GM19025 (cell line): ENCODE measurements around the gene CRNKL1.
A peak's percentile ranks its signal among the peaks of the same experiment; 100 is the strongest.
"Not testable (repeated sequence)": the region's sequence is repeated elsewhere in the genome, so short reads cannot be mapped to it uniquely, and the experiment has no call there.

Source experiments
- ATAC-seq: cut with Tn5 transposase; IDR thresholded peaks from one replicate; pipeline ENCODE4 v1.9.1; 2021; ENCODE audit warnings: mild to moderate bottlenecking, low read depth, moderate library complexity; ENCODE audit not compliant: unreplicated experiment

CRNKL1 gene

DNA sequence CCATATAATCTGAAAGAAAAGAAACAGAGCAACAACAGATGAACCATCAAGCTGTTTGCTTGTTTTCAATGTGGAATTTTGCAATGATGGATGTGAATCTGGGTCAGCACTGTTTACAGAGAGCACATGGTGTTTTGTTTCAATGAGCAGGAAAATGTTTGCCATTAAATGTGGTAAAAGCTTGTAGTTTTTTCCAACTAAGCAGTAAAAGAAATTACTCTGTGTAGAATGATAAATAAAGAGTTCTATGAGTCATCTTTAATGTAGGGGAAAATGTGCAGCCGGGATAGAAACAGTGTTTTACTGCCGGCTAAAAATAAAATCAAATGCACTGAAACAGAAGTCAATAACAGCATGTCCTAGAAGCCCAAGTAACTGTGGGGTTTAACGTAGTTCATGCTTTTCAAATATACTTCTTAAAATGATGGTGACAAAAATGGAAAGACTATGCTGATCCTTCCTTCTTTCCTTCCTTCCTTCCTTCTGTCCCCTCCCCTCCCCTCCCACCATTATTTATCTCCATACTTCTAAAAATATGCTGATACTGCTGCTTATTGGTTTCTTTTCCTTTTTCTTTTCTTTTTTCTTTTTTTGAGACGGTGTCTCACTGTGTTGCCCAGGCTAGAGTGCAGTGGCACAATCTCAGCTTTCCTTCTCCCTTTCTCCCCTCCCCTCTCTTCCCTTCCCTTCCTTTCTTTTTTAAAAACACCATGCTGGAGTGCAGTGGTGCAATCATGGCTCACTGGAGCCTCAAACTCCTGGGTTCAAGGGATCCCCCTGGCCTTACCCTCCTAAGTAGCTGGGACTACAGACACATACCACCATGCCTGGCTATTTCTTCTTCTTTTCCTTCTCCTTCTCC is 41.4 kb downstream of the CRNKL1 start:
- ATAC-seq, result no peak

GRCh38 chr20:20009784-20010253 is 42.4 kb downstream of the CRNKL1 start:
- no peak for ATAC-seq

DNA sequence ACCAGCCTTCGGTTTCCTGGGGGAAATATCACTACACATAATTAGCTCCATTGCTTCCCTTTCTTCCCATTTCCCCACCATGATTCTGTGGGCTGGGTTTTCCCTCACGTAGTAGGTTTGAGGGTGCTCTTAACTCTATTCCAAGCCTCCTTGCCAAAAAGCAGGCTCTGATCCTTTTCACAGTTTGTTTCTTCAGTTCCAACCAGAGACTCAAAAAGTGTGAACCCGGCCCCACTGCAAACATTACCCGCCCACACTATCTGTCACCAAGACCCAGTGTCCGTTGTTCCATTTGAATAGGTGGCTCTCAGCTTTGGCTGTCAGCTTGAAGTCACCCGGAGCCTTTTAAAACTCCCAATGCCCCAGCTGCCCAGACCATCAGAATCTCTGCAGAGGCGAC is 46.9 kb downstream of the CRNKL1 start:
- ATAC-seq, result no peak

- ATAC-seq, result not testable (repeated sequence)
Observed at GRCh38 chr20:20003955-20004322, 48.3 kb downstream of the CRNKL1 start.

DNA sequence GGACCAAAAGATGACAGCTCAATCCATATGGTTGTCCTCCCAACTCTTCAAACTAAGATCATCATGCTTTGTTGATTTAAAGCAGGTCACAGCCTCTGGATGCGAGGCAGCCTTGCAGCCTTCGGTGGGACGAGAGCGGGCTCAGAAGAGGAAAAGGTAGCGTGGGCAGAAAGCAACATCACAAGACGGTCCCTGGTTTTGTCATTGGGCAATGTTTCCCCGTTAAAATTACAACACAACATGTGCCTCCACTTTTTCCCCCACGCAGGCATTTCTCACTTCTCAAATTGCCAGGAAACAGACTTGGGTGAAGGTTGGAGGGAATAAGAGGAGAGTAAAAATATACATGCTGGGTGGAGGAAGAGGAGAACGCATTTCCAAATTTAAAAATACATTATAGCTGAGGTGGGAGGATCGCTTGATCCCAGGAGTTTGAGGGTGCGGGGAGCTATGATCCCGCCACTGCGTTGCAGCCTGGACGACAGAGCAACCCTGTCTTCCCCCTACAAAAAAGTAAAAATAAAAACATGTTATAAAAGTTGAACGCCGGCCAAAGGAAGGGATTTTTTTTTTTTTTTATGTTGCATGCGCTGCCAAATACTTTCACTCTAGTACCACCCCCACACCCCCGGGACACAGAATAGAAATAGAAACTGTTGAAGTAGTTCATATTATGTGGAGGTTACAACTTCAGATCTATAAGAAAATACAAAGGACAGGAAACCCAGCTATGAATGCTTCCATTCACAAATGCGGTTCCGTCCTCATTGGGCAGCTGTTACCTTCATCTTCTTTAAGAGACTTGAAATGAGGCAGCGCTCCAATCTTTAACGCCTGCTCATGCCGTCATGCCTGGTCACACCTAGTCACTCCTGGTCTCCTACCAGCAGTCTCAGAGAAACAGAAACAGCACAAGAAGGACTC is 49.0 kb downstream of the CRNKL1 start:
- ATAC-seq, result peak; percentile 60

- no peak for ATAC-seq
Observed at GRCh38 chr20:20002101-20002998, 49.9 kb downstream of the CRNKL1 start.

DNA sequence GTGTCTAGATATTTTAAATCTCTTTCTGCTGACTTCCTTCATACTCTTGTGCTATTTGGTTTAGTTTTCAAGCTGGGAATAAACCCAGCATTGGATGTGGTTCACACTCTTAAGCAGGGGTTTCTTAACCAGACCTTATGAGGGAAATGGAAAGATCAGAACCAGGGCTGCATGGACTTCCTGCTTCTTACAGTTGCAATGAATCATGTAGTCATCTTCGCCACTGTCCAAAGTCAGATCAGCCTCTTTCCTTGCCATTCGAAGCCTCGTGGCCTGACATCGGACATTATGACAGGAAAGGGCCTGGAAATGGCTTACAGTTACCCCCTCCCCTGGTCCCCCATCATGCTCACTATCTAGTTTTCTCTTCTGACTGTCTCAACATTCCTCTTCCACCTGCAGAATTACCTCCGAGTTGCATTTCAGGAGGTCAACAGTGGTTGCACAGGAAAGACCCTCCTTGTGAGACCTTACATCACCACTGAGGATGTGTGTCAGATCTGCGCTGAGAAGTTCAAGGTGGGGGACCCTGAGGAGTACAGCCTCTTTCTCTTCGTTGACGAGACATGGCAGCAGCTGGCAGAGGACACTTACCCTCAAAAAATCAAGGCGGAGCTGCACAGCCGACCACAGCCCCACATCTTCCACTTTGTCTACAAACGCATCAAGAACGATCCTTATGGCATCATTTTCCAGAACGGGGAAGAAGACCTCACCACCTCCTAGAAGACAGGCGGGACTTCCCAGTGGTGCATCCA is 51.9 kb downstream of the CRNKL1 start:
- no peak for ATAC-seq

GRCh38 chr20:19998990-19999705 is 53.1 kb downstream of the CRNKL1 start:
- ATAC-seq, result no peak

GRCh38 chr20:19996917-19997316 is 55.3 kb downstream of the CRNKL1 start:
- ATAC-seq, result no peak

DNA sequence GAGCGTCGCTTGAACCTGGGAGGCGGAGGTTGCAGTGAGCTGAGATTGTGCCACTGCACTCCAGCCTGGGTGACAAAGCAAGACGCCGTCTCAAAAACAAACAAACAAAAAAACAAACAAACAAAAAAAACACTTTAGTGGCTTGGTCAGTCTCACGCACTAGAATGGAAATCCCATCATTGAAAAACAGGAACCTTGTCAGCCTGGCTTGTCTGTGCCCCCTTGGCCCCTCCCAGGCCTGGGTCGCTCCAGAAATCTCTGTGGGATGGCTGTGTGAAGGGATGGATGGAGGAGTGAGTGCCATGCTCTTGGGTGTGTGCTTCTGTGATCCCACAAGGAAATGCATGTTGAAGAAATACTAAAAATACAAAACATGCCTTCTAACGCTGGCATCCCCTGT is 56.0 kb downstream of the CRNKL1 start:
- ATAC-seq, result no peak

DNA sequence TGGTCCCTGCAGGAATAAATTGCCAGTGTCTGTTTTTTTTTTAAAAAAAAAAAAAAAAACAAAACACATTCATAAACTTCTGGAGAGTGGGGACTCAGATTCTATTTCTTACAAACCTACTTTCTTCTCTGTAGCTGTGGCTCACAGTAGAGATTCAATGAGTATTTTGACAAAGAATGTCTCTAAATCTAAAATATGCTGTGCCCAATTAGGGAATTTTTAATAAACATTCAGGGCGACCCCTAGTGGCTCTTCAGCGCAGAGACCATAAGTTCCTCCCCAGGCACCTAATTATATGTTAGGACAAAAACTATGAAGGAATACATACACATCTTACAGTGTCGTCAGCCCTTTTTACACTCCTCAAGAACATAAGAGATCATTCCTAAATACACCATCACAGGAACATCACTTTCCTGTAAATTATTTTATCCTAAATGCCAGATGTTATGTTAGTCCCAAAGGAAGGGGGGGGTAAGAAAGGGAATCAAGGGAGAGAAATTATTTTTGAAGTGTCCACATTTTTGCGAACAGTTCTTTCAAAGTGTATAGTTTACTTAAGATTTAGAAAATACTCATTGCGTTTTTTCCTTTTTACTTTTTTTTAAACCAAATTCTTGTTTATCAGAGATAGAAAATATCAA is 56.9 kb downstream of the CRNKL1 start:
- no peak for ATAC-seq

DNA sequence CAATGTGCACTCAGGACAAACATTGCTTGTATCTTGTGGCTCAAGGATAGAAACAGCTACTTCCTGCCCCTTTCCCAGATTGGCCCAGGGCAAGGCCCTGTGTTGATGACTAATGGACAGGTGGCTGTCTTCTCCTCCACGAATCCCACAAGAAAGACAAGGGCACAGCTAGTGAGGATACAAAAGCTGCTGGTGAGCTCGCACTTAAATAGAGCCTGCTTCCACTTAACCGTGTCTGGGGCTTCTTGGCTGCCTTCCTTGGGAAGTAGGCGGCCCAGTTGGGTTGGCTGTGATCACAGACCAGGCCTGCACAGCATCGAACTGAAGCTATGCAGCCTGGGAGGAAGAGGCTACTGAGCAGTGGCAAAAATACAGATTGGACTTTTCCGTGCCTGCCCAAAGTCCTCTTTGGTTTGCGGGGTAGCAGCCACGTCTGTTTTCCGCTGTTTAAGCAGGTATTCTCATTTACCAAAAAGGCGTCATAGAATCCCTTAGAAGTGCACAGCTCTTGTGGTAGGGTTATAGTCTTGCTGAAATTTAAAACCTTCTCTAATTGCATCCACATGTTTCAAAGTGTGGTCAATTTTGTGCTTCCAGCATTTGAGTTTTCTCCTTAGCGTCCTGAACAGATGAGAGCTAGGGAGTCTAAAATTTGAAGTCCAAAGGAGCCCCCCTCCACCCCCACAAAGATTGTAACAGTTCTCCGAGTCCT is 58.2 kb downstream of the CRNKL1 start:
- ATAC-seq, result no peak

- ATAC-seq, result no peak
Observed at GRCh38 chr20:19992996-19993908, 59.0 kb downstream of the CRNKL1 start.

DNA sequence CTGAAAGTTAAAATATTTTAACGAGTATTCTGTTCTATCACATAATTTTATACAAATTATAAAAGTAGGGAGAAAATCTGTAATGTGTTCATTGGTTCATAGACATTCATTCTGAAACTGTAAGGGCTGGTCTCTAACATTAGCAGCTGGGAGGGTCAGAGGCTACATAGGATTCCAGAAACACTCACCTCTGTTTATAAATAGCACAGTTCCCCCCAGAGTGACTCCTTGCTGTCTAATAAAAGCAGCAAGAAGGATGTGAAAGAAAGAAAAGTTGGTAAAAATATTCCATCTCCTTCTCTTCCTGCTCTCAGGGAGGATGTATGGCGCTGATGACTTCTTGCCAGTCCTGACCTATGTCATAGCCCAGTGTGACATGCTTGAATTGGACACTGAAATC is 60.4 kb downstream of the CRNKL1 start:
- ATAC-seq, result no peak

- ATAC-seq, result no peak
Observed at GRCh38 chr20:19991308-19991707, 61.0 kb downstream of the CRNKL1 start.

DNA sequence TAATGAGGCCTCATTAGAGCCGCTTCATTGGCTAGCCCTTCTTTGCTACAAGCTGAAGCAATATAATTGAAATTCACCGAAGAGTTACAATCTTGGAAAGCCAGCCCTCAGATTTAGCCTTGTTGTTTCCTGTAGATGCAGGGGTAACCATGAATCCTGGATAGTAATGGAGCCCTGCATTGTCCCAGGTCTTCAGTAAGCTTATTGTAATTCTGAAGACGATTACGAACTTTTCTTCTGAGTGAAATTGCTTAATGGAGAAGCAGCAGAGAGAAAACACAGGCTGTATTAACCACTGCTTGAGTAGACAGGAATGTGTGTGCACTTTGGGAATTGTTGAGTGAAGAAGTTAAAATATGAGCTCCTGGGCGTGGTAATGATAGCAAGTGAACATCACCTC is 61.4 kb downstream of the CRNKL1 start:
- ATAC-seq, result no peak

- ATAC-seq, result no peak
Observed at GRCh38 chr20:19987046-19987445, 65.2 kb downstream of the CRNKL1 start.
